Keratinocyte (primary cell): Measurements from ENCODE around the gene COX5A. TPM values are rescaled to one million over a fixed set of nuclear protein-coding genes. Genes with fewer than 3 reads are reported as not detected.

Source experiments
- DNase-seq: peaks from one replicate; pipeline ENCODE4 v3.0.0-alpha.2; 2011; ENCODE audit warnings: low read depth, missing footprints, low spot score
- FAIRE-seq: peaks from 2 replicates; lab custom pipeline; 2011; peaks lifted over from hg19 to GRCh38; lab: Jason Lieb, UNC
- H2AFZ ChIP-seq: 2 replicates; pipeline ENCODE4 v1.6.0; 2012; ENCODE audit warnings: low read length, control low read depth, inconsistent platforms; ENCODE audit not compliant: control insufficient read depth
- H3K27ac ChIP-seq: 2 replicates; pipeline ENCODE4 v1.5.1; 2011; ENCODE audit warnings: low read length; ENCODE audit not compliant: control insufficient read depth, insufficient read depth
- H3K27me3 ChIP-seq: 3 replicates; pipeline ENCODE4 v1.6.0; 2011; ENCODE audit warnings: low read length; ENCODE audit not compliant: control insufficient read depth, insufficient read depth; ENCODE audit errors: extremely low read depth
- H3K36me3 ChIP-seq, 2 experiments: 2 replicates in 1 of 2; 3 replicates in 1 of 2; pipeline ENCODE4 v1.5.1; 2011; ENCODE audit warnings: low read length in 2 of 2, mild to moderate bottlenecking in 1 of 2; ENCODE audit not compliant: control insufficient read depth in 2 of 2, insufficient read depth in 2 of 2; ENCODE audit errors: extremely low read depth in 1 of 2
- H3K4me1 ChIP-seq: 3 replicates; pipeline ENCODE4 v1.5.1; 2011; ENCODE audit warnings: low read length; ENCODE audit not compliant: control insufficient read depth, insufficient read depth; ENCODE audit errors: extremely low read depth
- H3K4me2 ChIP-seq: 3 replicates; pipeline ENCODE4 v1.6.0; 2011; ENCODE audit warnings: low read depth, low read length; ENCODE audit not compliant: control insufficient read depth, insufficient read depth; ENCODE audit errors: extremely low read depth
- H3K4me3 ChIP-seq, 3 experiments: fragments of 200-600 bp in 1 of 3; sonication (generic) in 1 of 3; 2 replicates in 2 of 3; 3 replicates in 1 of 3; pipeline ENCODE4 v1.5.1; 2011 to 2016; ENCODE audit warnings: low read length in 3 of 3, mild to moderate bottlenecking in 3 of 3, control low read depth in 2 of 3, inconsistent platforms in 1 of 3, low read depth in 1 of 3, mixed read lengths in 1 of 3, mixed run types in 1 of 3, moderate library complexity in 1 of 3; ENCODE audit not compliant: control insufficient read depth in 2 of 3, insufficient read depth in 2 of 3; ENCODE audit errors: extremely low read depth in 1 of 3
- H3K79me2 ChIP-seq: 2 replicates; pipeline ENCODE4 v1.6.0; 2012; ENCODE audit warnings: low read length; ENCODE audit not compliant: control insufficient read depth, insufficient read depth
- H3K9ac ChIP-seq: 3 replicates; pipeline ENCODE4 v1.6.0; 2011; ENCODE audit warnings: low read length; ENCODE audit not compliant: control insufficient read depth, insufficient read depth; ENCODE audit errors: extremely low read depth
- H3K9me1 ChIP-seq: 3 replicates; pipeline ENCODE4 v1.6.0; 2011; ENCODE audit warnings: low read length; ENCODE audit not compliant: control insufficient read depth, insufficient read depth; ENCODE audit errors: extremely low read depth
- H3K9me3 ChIP-seq: 2 replicates; pipeline ENCODE4 v1.5.1; 2012; ENCODE audit warnings: low read depth, low read length; ENCODE audit not compliant: control insufficient read depth
- H4K20me1 ChIP-seq: 3 replicates; pipeline ENCODE4 v1.6.0; 2011; ENCODE audit warnings: low read length; ENCODE audit not compliant: control insufficient read depth, insufficient read depth; ENCODE audit errors: extremely low read depth
- CTCF ChIP-seq, 3 experiments: IDR thresholded peaks in 1 of 3; conservative IDR thresholded peaks in 1 of 3; optimal IDR thresholded peaks in 1 of 3; 2 replicates in 2 of 3; 3 replicates in 1 of 3; pipeline versions ENCODE3 to v1.5.1; 2011; ENCODE audit warnings: low read length in 3 of 3, mild to moderate bottlenecking in 3 of 3, moderate library complexity in 2 of 3, control low read depth in 1 of 3, inconsistent platforms in 1 of 3; ENCODE audit not compliant: insufficient read depth in 2 of 3; ENCODE audit errors: extremely low read depth in 1 of 3
- EZH2 ChIP-seq: IDR thresholded peaks from one replicate; pipeline ENCODE4 v1.6.1; 2012; ENCODE audit warnings: inconsistent platforms, mild to moderate bottlenecking, low read length, moderate library complexity
- dilution Hi-C: fragments of 300-500 bp; cut with MboI; formaldehyde crosslinking; loops from one replicate; pipeline ENCODE4 v1.7.0; 2020; ENCODE audit warnings: low sequenced_read_pairs; ENCODE audit not compliant: extremely low pct_ligation_motif_present
- polyA plus RNA-seq, 5 experiments: library from polyadenylated mRNA; depleted of rRNA in 3 of 5; stranded (reverse) in 3 of 5; stranded (forward) in 1 of 5; unstranded in 1 of 5; fragments of >200 nt; gene quantifications; 1 replicate in 1 of 5; 2 replicates in 3 of 5; 3 replicates in 1 of 5; pipeline versions ENCODE4 v1.2.1 to v1.2.3, GENCODE V29; 2011 to 2012; ENCODE audit warnings: missing spikeins in 2 of 5, low read depth in 1 of 5, low replicate concordance in 1 of 5

Gene COX5A
- polyA plus RNA-seq, 1 donor (not counting 4 experiments of a cell fraction or from before 2014, with no cell fraction given): 217 TPM

DNA sequence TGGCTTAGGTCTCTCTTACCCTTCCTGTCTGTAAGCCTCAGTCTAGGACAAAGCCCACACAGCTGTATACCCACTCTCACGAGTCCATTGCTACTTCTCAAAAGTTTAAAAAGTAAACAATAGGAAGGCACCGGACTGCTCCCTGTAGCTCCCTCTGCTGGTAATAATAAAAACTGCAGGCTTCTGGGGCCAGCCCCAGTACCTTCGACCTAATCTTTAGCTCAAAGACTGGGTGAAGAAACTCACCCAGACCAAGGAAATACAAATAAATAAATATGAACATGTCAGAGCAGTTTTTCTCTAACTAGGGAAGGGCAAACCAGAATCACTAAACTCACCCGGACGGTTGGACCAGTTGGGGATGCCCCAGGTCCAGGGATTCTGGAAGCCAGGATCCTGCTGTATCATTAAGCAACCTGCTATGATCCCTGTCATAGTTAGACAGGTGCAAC, 36.2 kb downstream of the COX5A start:
- dilution Hi-C loops: no loop called here
- Histone ChIP-seq H3K9me1 (peaks cover 5% of the 10 kb centered on the region), H3K4me2 (no peak overlapping the region), H3K36me3 (peaks cover 33 to 39% of the 10 kb centered on the region in 2 experiments), H4K20me1 (no peaks in the 10 kb centered on the region), H3K9ac (no peak overlapping the region), H3K27me3 (no peaks in the 10 kb centered on the region), H3K79me2 (peaks cover 22% of the 10 kb centered on the region), H3K9me3 (no peaks in the 10 kb centered on the region), H3K27ac (no peak overlapping the region), H3K4me3 (no peak overlapping the region), H2AFZ (no peak overlapping the region), H3K4me1 (peaks cover 4% of the 10 kb centered on the region)
- DNase-seq (no peak), FAIRE-seq (no peak)
- TF ChIP-seq CTCF (optimal IDR thresholded peaks at IDR 0.05 in 1 of 3, IDR thresholded peaks at IDR 0.05 in 1 of 3, conservative IDR thresholded peaks at IDR 0.05 in 1 of 3; ENCODE audit: extremely low read depth in 1 of 3, insufficient read depth in 2 of 3, low read length in 3 of 3) (peak; percentile 53 to 85 (median 78)), EZH2 (no peak)

DNA sequence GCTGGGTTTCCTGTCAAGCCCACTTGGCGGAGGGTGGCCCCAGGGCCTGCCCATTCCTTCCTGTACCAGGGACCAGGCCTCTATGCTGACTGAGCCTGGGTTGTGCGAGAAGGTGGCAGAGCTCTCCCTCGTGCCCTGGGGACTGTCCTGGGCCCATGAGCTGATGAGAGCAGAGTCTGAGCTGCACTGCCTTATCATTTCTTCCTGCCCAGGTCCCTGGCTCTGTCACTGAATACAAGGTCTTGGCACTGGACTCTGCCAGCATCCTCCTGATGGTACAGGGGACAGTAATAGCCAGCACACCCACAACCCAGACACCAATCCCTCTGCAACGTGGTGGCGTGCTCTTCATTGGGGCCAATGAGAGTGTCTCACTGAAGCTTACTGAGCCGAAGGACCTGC, 40.6 kb downstream of the COX5A start:
- peaks cover 18 to 30% of the 10 kb centered on the region in 2 experiments for H3K36me3 ChIP-seq

More for the DNA sequence above, 40.6 kb downstream of the COX5A start:
- Histone ChIP-seq H3K4me1 (peaks cover 8% of the 10 kb centered on the region), H3K4me3 (no peak overlapping the region), H3K4me2 (no peak overlapping the region), H3K27ac (no peak overlapping the region), H2AFZ (no peak overlapping the region), H4K20me1 (no peaks in the 10 kb centered on the region), H3K9me1 (no peaks in the 10 kb centered on the region), H3K9me3 (no peaks in the 10 kb centered on the region), H3K9ac (no peak overlapping the region), H3K27me3 (no peaks in the 10 kb centered on the region), H3K79me2 (no peaks in the 10 kb centered on the region)
- dilution Hi-C loops: no loop called here
- no peak for TF ChIP-seq EZH2
- no peak for TF ChIP-seq CTCF (optimal IDR thresholded peaks at IDR 0.05 in 1 of 3, IDR thresholded peaks at IDR 0.05 in 1 of 3, conservative IDR thresholded peaks at IDR 0.05 in 1 of 3; ENCODE audit: extremely low read depth in 1 of 3, insufficient read depth in 2 of 3, low read length in 3 of 3)
- no peak for DNase-seq
- FAIRE-seq: no peak
